Inflammatory macrophage treated with lipopolysaccharide for 4 hours (primary cell): ENCODE results near the gene PLEKHG5.

Experiments
- DNase-seq: peaks from one replicate; pipeline ENCODE4 v3.0.0-alpha.2; 2020

PLEKHG5 gene

GRCh38 chr1:6424619-6425593 is 66.6 kb downstream of the PLEKHG5 start, which contains the start of gene ESPN:
Gene ESPN (plus strand): TSS chr1:6424776. CDS start chr1:6424956, 180 bp downstream.
- no peak for DNase-seq

- DNase-seq: no peak
These were observed 67.4 kb downstream of the PLEKHG5 start for GRCh38 chr1:6424000-6424565.

DNA sequence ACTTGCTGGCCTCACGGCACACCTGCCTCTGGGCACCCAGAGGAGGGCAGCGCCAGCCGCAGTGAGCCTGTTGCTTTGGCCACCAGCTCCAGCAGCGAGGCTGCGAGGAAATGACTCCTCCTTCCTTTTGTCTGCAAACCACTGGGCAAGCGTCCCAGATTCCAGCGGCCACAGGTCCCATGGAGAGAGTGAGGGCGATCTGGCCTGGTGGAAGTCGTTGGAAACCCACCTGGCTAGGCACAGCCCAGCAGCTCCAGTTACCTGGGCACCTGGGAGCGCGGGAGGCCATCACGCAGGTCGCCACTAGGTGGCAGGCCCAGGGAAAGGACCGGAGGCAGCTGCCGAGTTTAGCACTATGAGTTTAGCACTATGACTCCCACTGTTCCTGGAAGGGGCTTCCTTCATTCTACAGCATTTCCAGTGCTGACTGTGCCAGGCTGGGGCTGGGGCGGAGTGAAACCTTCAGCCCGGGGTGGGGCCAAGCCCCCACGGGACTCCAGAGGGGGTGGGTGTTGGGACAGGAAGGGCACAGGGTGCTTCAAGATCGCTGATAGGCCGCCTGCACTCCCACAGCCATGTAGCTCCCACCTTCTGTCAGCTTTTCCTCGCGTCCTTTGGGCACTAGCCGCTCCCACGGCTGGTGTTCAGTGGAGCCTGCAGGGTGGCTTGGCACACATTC is 68.0 kb downstream of the PLEKHG5 start:
- DNase-seq: no peak

- DNase-seq: no peak
These were observed 70.2 kb downstream of the PLEKHG5 start for GRCh38 chr1:6421266-6421665.

GRCh38 chr1:6420454-6421042 is 70.9 kb downstream of the PLEKHG5 start:
- DNase-seq: no peak

DNA sequence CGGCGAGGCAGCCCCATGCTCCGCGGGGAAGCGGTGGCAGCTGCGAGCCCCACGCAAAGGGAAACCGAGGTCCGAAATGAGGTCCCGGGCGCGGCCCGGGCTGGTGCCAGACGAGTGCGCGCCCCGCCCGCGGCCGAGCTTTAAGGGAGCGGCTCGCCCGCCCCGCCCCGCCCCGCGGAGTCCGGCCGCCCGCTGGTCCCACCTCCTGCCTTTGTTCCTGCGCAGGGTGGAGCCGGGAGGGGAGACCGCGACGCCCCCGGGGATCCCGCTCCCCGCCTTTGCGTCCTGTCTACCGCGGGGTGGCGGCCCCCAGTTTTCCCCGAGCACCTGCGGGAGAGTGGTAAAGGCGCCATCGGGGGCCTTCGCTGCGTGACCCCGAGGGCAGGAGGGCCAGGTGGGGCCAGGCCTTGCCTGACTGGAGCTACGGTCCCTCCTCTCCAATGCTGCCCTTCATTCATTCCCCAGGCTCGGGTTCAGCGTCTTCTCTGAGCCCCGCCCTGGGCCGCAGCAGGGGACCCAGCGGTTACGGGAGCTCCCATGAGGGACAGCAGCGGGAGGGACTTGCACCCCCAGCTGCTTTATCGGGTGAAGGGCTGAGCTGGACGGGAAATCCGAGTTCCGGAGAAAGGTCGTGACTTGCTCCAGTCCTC is 71.5 kb downstream of the PLEKHG5 start, which contains the start of gene HES2:
HES2 (minus strand) TSS at position 116 of the 650 bp plus-strand sequence; CDS start at position 17, 99 bp downstream.
- DNase-seq: no peak

DNA sequence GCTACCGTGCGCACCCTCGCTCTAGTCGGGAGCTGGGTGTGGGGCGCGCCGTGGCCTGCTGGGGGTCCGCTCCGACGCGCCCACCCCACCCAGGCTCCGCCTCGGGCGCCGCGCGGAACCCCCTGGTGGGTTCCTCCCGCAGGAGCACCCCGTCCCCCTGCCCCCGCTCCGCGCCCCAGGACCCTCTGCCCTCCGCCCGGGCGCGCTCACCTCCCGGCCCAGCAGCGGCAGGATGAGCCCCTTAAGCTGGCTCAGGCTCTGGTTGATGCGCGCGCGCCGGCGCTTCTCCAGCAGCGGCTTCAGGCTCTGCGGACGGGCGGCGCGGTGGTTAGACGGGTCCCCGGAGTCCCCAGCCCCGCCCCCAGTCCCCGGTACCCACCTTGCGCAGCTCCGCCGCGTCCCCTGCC is 72.1 kb downstream of the PLEKHG5 start:
- no peak for DNase-seq

- no peak for DNase-seq
These were observed 72.6 kb downstream of the PLEKHG5 start for GRCh38 chr1:6418668-6419396.

DNA sequence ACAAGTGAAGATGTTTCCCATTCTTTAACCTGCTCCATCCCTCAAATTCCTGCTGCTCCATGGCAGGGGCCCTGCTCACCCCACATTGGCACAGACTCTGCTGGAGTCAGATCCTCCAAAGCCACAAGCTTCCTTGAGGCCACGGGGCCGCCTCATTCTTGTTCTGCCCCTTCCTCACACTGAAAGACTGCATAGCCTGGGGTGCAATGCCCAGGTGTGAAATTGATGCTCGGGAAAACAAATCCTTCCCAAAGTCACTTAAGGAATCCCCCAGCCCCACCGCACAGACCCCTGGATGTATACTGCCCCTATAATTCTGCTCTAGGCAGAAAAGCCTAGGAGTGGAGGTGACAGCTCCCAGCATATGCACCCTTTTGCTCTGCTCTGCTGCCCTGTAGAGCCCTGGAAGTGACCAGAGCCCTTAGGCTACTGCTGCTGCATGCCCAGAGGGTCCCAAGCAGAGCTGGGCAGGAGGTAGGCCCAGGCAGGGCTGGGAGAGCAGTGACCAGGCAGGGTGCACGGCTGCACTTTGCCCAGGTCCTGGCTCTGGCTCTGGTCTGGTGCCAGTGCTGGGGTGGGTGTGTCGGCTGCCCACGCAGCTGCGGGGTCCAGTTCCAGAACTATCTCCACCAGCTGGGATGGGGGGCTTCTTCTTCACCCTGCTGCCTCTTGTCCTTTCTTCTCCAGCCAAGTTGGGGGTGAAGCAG is 73.4 kb downstream of the PLEKHG5 start:
- DNase-seq: no peak
